ENCODE measurements around the gene CCNC. TPM values are rescaled to one million over a fixed set of nuclear protein-coding genes. Genes with fewer than 3 reads are reported as not detected.
A peak's percentile ranks its signal among the peaks of the same experiment; 100 is the strongest.
"Not testable (repeated sequence)": the region's sequence is repeated elsewhere in the genome, so short reads cannot be mapped to it uniquely, and the experiment has no call there.

The CCNC gene
- polyA plus RNA-seq, 1 donor from 2014 or later = 35.6 TPM

DNA sequence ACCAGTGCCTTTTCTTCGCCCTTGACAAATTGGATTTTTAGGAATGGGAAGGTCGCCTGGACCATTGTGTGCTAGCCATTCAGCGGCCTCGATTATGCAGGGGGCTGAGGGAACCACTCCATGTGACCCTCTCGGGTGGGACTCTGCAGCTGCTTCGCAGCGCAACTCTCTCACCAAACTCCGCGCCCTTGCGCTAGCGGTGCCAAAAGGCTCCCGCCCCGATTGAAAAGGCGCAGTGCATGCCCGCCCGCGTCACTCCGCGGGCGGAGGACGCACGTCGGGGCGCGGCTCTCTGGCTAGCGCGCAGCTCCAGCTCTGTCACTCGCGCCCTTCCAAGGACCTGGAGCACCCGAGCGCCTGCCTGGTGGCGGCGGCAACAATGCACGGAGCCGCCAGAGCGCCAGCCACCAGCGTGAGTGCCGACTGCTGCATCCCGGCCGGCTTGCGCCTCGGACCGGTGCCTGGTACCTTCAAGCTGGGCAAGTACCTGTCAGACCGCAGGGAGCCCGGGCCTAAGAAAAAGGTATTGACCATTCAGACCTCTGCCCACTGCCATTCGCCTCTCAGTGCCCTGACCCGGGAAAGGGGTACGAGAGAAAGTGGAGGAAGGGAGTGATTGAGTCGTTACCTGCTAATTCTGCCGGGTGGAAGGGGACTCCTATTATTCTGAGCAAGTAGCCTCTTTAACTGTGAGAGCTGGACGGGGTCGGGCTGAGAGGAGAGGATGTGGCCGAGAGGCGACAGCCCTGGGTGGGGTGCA is 38.4 kb upstream of the CCNC start, which contains the start of gene PRDM13:
Gene PRDM13 (plus strand): TSS at position 178 of the 760 bp plus-strand sequence. CDS start 202 bp downstream, at position 380.
- Mint-ChIP-seq H3K4me3 (peak within 1 kb of the TSS in 3 of 4 donors; percentile 43 to 79 (median 52)), H3K9me3 (peaks cover 0 to 7% (median 4%) of the 10 kb centered on the region in 3 donors), H3K27ac (peak within 1 kb of the TSS; percentile 89 to 93 (median 91)), H3K27me3 (peaks cover 86% of the 10 kb centered on the region), H3K4me1 (peaks cover 1 to 43% (median 18%) of the 10 kb centered on the region in 3 donors), H3K36me3 (peaks cover 2% of the 10 kb centered on the region)

DNA sequence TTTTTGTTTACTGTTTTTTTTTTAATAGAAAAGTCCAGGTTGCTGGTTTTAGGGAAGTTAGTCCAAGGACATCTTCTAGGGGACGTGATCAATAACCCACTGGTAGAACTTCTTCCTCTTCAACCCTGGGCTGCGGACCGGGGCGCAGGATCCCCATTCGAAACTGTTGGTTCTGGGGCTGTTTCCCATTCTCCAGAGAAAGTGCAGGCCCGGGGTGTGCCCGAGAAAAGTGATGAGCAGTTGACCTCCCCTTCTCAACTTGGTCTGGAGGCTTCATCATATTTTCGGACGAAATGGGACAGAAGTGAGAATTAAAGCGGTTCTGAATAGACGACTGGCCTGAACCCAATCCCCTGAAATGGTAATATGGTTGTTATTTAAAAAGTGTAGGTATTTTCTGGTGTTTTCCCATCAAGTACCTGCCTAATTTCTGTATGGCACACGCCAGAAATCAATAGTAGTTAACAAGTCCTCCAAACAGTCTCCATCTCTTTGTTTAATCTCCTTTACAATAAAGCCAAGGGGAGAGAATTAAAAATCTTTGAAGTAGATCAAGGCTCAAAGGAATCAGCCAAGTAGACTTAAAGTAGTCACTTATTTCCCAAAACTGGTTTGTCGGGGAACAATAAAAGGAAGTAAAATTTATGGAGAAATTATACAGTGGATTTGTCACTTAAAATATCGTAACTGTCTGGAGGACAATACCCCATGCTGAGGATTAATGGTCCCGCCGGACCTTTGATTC is 37.6 kb upstream of the CCNC start:
- Mint-ChIP-seq H3K27me3 (peaks cover 82% of the 10 kb centered on the region), H3K36me3 (peaks cover 2% of the 10 kb centered on the region), H3K27ac (peak overlapping the region; percentile 88 to 93 (median 89)), H3K4me1 (peaks cover 1 to 43% (median 18%) of the 10 kb centered on the region in 3 donors), H3K4me3 (peak overlapping the region in 3 of 4 donors; percentile 17 to 79 (median 52)), H3K9me3 (peaks cover 0 to 7% (median 4%) of the 10 kb centered on the region in 3 donors)

DNA sequence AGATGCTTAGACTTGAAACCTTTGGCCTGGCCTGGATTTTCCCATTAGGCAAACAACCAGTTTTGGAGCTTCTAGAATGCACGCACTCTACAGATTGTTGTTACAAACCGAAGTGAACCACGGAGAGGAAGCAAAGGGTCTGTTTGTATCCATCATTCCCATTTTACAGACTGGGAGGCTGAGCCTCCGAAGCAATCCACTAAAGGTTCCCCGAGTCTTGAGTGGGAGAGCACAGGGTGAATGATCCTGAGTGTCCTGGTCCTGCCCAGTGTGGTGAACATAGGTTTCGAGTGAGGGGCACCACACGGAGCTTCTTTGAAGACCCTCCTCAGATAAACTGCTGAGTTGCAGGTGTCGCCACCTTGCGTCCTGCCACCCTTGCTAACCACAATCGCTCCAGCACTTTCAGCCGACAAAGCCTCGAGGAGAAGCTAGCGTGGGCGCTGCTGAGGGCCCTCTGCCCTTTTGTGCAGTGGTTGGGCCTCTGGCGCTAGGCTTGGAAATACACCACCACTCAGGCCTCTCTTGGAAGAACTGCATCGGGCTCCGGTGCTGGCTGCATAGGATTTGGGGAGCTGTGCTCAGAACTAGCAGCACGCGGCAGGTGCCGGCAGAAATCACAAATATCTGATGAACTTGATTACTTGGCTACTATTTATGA is 36.7 kb upstream of the CCNC start:
- peaks cover 2% of the 10 kb centered on the region for H3K36me3 Mint-ChIP-seq
- peaks cover 0 to 7% (median 4%) of the 10 kb centered on the region in 3 donors for H3K9me3 Mint-ChIP-seq
- H3K27ac Mint-ChIP-seq = peak overlapping the region; percentile 73 to 93 (median 88)
- H3K4me3 Mint-ChIP-seq = peak overlapping the region in 2 of 4 donors; percentile 79 to 87
- peaks cover 1 to 35% (median 14%) of the 10 kb centered on the region in 3 donors for H3K4me1 Mint-ChIP-seq
- peaks cover 76% of the 10 kb centered on the region for H3K27me3 Mint-ChIP-seq

DNA sequence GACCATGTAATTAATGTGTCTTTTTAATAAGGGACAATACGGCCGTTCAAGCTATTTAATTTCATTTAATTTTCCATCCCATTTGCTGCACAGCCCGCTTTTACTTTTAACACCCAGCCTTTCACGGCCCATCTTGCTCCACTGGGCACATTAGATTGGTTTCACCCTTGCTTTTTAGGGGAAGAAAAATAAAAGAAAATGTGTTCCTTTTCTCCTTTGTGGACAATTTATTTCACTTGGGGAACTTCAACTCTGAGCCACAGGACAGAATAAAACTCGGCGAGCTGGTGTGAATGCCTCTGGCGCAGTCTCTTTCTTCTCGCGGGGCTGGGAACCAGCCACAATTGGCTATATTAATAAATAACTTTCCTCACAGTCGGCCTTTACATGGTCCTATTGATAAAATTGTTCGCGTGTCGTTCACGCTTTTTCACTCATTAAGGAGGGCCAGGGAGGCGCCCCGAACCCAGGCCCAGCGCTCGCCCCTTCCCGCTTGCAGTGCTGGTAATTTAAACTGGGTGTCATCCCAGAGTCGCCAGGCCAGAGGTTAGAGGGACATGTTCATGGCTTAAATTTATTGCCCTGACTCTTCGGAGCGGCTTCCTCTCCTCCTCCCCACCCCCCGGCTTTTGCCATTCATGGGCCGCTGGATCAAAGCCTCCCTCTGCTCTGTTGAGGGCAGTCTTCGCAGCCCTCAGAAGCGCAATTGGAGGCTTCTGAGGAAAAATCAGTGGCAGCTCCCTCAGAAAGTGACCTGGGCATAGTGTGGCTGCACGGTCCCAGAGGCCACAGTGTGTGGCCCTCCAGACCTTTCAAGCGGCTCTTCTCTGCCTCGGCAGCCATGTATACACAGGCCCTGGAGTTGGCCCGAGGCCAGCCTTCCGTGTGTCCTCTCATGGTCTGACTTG is 36.0 kb upstream of the CCNC start:
- H3K4me3 Mint-ChIP-seq = peak overlapping the region; percentile 34 to 88 (median 83)
- peaks cover 72% of the 10 kb centered on the region for H3K27me3 Mint-ChIP-seq
- H3K4me1 Mint-ChIP-seq = peaks cover 0 to 31% (median 10%) of the 10 kb centered on the region in 3 donors
- H3K9me3 Mint-ChIP-seq = peaks cover 0 to 7% (median 4%) of the 10 kb centered on the region in 3 donors
- peak overlapping the region; percentile 77 to 88 (median 87) for H3K27ac Mint-ChIP-seq
- peaks cover 2% of the 10 kb centered on the region for H3K36me3 Mint-ChIP-seq

DNA sequence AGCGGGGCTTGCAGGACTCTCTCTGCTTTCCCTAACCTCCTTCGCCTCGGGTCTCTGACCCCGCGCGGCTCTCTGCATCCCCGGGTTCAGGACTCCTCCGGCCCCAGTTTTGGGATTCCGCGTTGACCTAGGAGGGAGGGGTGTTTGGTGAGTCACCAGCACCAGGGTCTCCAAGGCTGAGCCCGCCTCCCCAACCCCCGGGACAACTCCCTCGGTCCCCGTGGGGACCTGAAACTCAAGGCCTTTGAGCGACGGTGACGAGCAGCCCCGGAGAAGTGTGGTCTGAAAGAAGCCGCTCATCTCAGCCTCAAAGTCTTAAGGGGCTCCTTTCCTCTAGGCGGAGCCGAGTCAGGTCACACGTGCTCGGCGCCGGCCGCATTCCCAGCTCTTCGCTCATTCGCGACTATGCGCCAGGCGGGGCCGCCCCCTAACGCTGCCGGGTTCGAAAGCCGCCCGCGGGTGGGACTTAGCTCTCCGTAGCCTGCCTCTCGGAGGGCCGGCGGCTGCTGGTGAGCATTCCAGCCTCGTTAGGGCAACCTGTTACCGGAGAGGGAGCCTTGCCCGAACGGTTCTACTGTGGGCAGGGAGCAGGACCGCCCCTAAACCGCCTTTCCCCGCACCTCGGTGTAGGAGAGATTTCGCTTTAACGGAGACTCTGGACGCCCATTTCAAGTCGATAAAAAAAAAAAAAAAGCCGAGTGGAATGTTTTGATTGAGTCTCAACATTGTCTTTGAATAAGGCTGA is 35.1 kb upstream of the CCNC start:
- H3K4me1 Mint-ChIP-seq = peaks cover 0 to 25% (median 10%) of the 10 kb centered on the region in 3 donors
- peak overlapping the region; percentile 77 to 88 (median 87) for H3K27ac Mint-ChIP-seq
- H3K36me3 Mint-ChIP-seq = peaks cover 2% of the 10 kb centered on the region
- peaks cover 0 to 3% (median 0%) of the 10 kb centered on the region in 3 donors for H3K9me3 Mint-ChIP-seq
- H3K4me3 Mint-ChIP-seq = peak overlapping the region; percentile 75 to 88 (median 83)
- H3K27me3 Mint-ChIP-seq = peaks cover 68% of the 10 kb centered on the region

DNA sequence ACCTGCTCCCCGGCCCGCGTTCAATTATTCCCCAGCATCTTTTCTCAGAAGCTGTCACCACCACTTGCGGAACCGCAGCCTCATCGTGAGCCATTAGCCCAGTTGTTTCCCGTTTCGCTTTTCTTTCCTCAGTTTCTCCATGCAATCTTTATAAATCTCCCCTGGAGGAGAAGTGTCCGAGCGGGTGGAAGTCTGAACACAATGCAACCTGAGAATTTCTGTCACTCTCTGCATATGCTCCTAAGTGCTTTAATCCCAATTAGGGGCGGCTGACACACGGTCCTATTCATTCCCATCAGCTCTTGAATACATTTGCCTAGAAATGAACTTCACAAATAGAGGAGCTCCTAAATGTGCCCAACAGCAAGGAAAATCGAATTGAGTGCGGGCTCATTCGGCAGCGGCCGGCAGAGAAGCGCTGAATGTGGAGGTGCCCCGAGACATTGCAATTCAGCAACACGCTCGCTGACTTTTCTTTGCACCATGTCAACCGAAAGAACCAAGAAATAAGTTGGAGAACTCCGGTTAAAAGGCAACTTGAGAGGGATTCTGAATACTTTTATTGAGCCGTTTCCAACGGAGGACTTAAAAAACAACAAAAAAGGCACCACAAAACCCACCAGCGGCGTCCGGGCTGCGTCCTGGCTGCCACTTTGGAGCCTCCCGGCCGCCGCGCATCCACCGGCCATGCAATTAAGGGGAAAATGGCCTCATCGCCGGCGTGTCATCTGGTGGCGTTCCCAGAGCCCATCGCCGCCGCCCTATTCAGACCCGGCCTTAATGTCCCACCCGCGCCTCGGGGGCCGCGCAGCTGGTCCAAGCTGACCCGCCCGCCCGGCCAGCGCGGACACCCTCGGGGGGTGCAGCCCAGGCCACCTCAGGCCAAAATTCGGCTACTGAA is 34.3 kb upstream of the CCNC start:
- Mint-ChIP-seq H3K4me1 (peaks cover 0 to 21% (median 10%) of the 10 kb centered on the region in 3 donors), H3K36me3 (peaks cover 2% of the 10 kb centered on the region), H3K4me3 (peak overlapping the region; percentile 13 to 84 (median 60)), H3K27me3 (peaks cover 64% of the 10 kb centered on the region), H3K27ac (peak overlapping the region; percentile 29 to 88 (median 86)), H3K9me3 (peaks cover 0 to 3% (median 0%) of the 10 kb centered on the region in 3 donors)

DNA sequence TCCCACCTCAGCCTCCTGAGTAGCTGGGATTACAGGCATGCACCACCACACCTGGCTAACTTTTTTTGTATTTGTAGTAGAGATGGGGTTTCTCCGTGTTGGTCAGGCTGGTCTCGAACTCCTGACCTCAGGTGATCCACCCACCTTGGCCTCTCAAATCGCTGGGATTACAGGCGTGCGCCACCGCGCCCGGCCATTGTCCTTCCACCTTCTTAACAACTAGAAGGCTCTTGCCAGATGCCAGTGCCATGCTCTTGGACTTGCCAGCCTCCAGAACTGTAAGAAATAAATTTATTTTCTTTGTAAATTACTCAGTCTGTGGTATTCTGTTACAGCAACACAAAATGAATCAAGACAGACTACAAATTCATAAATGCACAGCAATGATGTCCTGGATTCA is 26.2 kb upstream of the CCNC start:
- not testable (repeated sequence) for H3K36me3 Mint-ChIP-seq, H3K27ac Mint-ChIP-seq, H3K9me3 Mint-ChIP-seq, H3K4me3 Mint-ChIP-seq
- Mint-ChIP-seq H3K27me3 (peaks cover 63% of the 10 kb centered on the region), H3K4me1 (peaks cover 3 to 17% (median 17%) of the 10 kb centered on the region in 3 donors)

DNA sequence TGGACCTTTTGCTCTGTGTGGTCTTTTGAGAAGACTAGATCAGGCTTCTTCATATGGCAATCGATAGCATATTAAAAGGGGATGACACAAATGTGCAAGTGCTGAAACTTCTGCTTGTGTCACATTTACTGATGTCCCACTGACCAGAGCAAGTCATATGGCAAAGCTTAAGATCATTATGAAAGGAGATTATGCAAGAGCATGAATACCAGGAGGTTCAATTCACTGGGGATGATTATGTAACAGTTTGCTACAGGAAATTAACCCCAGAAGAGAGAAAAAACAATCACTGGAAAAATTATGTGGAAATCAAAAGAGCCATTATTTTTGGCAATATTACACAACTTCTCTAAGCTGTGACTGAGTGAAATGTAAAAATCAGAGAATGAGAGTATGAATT is 24.4 kb upstream of the CCNC start:
- Mint-ChIP-seq H3K36me3 (no peaks in the 10 kb centered on the region), H3K27ac (no peak overlapping the region), H3K4me1 (peaks cover 8 to 30% (median 21%) of the 10 kb centered on the region in 3 donors), H3K4me3 (no peak overlapping the region), H3K9me3 (peaks cover 5 to 7% (median 6%) of the 10 kb centered on the region in 3 donors), H3K27me3 (peaks cover 70% of the 10 kb centered on the region)

DNA sequence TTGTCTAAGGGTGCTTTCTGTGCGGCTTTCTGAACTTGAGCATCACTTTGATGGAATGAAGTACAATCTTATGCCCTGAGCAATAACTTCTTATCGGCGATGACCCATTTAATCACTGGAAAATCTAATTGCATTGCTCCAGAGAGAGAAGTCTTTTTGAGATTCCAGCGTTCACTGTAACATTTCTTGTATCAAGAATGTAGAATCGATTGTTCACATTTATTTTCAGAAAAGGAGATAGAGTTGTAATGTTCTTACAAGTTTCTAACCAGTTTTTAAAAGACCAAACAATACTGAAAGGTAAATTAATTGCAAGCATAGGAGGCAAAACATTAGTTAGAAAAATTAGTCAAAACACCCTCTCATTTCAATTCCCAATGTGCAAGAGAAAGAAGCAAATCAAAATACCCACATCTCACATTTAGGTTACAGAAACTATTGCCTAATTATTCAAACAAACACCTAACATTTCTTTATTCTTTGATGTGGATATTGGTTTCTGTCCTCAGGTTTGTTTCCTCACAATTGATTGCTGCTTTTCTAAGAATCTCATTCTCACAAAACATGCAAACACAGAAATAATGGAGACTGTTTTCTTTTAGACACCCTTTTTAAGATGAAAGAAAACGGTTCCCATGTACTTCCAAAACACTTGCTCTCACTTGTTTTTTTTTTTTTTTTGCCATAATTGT is 23.4 kb upstream of the CCNC start:
- no peak overlapping the region for H3K27ac Mint-ChIP-seq
- peak overlapping the region in 3 of 4 donors; percentile 34 to 63 (median 53) for H3K4me3 Mint-ChIP-seq
- H3K9me3 Mint-ChIP-seq = peaks cover 5 to 7% (median 6%) of the 10 kb centered on the region in 3 donors
- H3K36me3 Mint-ChIP-seq = no peaks in the 10 kb centered on the region
- peaks cover 69% of the 10 kb centered on the region for H3K27me3 Mint-ChIP-seq
- H3K4me1 Mint-ChIP-seq = peaks cover 8 to 30% (median 21%) of the 10 kb centered on the region in 3 donors

DNA sequence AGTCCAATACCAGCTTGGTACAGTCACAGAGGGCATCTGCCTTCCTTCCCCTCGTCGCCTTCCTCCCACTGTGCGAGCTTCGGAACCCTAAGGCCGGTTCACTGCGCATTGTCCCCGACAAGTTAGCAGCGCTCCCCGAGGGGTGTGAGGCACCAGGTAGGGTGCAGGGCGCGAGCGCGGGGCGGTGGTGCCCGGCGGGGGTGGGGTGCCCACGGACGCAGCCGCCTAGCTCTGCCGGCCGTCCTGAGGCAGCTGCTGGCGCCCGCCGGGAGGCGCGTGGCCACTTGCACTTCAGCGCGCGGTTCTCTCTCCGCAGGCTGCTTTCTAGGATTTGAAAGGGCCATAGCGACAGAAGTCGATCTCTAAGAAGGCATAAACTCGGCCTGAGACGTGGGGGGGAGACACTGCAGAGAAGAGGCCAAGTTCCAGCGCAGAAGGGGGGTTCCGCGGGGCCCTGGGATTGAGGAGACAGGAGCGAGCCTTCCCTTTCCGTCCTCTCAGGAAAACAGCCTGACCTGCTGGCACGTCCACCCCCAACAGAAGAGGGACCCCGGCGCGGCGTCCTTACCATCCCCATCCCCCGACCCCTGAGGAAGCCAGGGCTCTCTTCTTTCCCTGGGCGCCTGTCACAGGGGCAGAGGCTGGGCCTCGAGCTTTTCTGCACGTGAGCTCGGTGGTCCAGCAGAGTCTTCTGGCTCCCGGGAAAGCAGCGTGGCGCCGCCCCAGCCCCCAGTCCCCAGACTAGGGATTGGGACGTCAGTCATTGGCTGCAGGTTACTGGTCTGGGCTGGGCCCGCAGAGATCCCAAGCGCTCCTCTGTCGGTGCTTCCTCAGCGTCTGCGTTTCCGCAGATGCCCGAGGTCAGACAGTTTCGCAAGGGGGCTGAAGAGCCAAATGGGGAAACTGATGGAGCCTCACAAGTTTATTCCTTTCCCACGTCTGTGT is 22.5 kb upstream of the CCNC start:
- Mint-ChIP-seq H3K4me1 (peaks cover 8 to 30% (median 21%) of the 10 kb centered on the region in 3 donors), H3K27ac (no peak overlapping the region), H3K27me3 (peaks cover 65% of the 10 kb centered on the region), H3K4me3 (peak overlapping the region in 3 of 4 donors; percentile 34 to 63 (median 53)), H3K36me3 (no peaks in the 10 kb centered on the region), H3K9me3 (peaks cover 5 to 7% (median 5%) of the 10 kb centered on the region in 3 donors)

DNA sequence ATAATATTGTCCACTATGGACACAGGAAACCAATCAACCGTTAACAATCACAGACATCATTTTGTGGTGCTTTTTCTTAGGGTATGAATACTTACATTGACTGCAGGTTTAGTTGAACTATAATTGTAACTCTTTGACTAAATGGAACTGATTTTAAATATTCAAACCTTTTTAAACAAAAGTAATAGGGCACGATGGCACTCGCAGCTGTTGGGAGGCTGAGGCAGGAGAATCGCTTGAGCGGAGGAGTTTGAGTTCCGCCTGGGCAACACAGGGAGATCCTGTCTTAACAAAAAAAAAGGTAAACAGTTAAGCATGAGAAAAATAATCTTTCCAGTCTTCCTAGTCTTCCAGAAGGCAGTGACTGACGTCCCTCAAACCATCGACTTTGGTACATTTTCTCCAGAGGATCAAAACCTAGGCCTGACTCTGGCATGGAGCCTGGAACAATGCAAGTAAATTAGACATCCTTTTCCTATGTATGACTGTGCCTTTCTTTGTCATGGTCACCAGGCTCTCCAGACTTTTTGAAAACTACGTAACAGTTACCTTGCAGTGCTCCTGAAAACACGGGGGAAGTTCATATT is 21.5 kb upstream of the CCNC start:
- peaks cover 0 to 5% (median 0%) of the 10 kb centered on the region in 3 donors for H3K9me3 Mint-ChIP-seq
- H3K4me3 Mint-ChIP-seq = peak overlapping the region in 3 of 4 donors; percentile 16 to 79 (median 59)
- no peaks in the 10 kb centered on the region for H3K36me3 Mint-ChIP-seq
- H3K4me1 Mint-ChIP-seq = peaks cover 8 to 30% (median 21%) of the 10 kb centered on the region in 3 donors
- peaks cover 56% of the 10 kb centered on the region for H3K27me3 Mint-ChIP-seq
- peak overlapping the region; percentile 0 to 47 (median 7) for H3K27ac Mint-ChIP-seq

Data from IgD-negative memory B cell (primary cell).